ENCODE results near the gene CTNNBIP1. TPM values are rescaled to one million over a fixed set of nuclear protein-coding genes. Genes with fewer than 3 reads are reported as not detected.

The CTNNBIP1 gene
- total and polyA plus RNA-seq, 9 donors: 47.3 to 81.1 (median 58.7) TPM

GRCh38 chr1:9907441-9907840 lies 2.6 kb downstream of the CTNNBIP1 start:
- H3K36me3 ChIP-seq (ENCODE audit: control insufficient read depth, insufficient read depth, low read length): no peaks in the 10 kb centered on the region
- H3K27me3 ChIP-seq (ENCODE audit: control insufficient read depth, insufficient read depth, low read length): no peaks in the 10 kb centered on the region
- no peaks in the 10 kb centered on the region for H3K9me3 ChIP-seq (replicated peaks; ENCODE audit: control insufficient read depth, low read depth, low read length)
- no peak for DNase-seq
- 65% methylated on average over 5 of the region's 5 CpGs for WGBS (ENCODE audit: insufficient coverage)
- H3K27ac ChIP-seq (ENCODE audit: low read length): no peak overlapping the region
- peaks cover 28% of the 10 kb centered on the region for H3K4me1 ChIP-seq (ENCODE audit: control insufficient read depth, insufficient read depth, low read length)
- H3K4me3 ChIP-seq (ENCODE audit: low read length): no peak overlapping the region

DNA sequence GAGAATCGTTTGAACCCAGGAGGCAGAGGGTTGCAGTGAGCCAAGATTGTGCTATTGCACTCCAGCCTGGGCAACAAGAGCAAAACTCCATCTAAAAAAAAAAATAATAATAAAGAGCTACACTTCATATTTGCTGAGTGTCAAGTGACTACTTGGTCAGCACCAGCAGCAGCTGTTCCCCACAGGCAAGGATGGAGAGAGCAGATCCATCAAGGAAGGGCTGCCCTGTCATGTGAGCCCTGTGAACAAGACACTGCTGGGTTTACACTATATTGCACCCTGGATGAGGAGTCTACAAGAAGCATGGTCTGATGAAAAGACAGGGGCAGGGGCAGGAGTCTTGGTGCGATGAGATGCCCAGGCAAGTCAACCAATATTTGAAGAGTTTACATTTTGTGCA lies 3.6 kb downstream of the CTNNBIP1 start:
- no peak for DNase-seq
- Histone ChIP-seq H3K4me3 (ENCODE audit: low read length) (no peak overlapping the region), H3K27me3 (ENCODE audit: control insufficient read depth, insufficient read depth, low read length) (no peaks in the 10 kb centered on the region), H3K4me1 (ENCODE audit: control insufficient read depth, insufficient read depth, low read length) (peaks cover 35% of the 10 kb centered on the region), H3K36me3 (ENCODE audit: control insufficient read depth, insufficient read depth, low read length) (no peaks in the 10 kb centered on the region), H3K27ac (ENCODE audit: low read length) (no peak overlapping the region), H3K9me3 (replicated peaks; ENCODE audit: control insufficient read depth, low read depth, low read length) (no peaks in the 10 kb centered on the region)
- 89% methylated on average over 1 of the region's 2 CpGs for WGBS (ENCODE audit: insufficient coverage)

DNA sequence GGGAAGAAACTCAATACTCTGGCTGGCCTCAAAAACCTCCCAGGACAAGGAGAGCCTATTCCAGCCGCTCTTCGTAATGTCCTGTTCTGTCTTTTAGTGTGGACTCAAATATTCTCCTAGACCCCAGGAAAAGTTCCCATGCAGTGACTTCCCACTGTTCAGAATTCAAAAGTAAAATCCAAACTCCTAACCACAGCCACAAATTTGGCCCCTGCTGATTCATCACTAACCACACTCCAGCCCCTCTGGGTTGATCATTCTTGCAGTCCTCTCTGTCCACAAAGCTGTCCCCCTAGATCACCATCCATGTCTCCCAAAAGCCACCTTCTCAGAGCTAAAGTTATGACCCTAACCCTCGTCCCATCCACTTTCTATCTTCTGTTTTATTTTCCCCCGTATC lies 5.1 kb downstream of the CTNNBIP1 start:
- Histone ChIP-seq H3K4me3 (ENCODE audit: low read length) (no peak overlapping the region), H3K4me1 (ENCODE audit: control insufficient read depth, insufficient read depth, low read length) (peaks cover 37% of the 10 kb centered on the region), H3K27ac (ENCODE audit: low read length) (no peak overlapping the region), H3K36me3 (ENCODE audit: control insufficient read depth, insufficient read depth, low read length) (no peaks in the 10 kb centered on the region), H3K9me3 (replicated peaks; ENCODE audit: control insufficient read depth, low read depth, low read length) (no peaks in the 10 kb centered on the region), H3K27me3 (ENCODE audit: control insufficient read depth, insufficient read depth, low read length) (no peaks in the 10 kb centered on the region)
- no peak for DNase-seq
- 56% methylated on average over 4 of the region's 4 CpGs for WGBS (ENCODE audit: insufficient coverage)

DNA sequence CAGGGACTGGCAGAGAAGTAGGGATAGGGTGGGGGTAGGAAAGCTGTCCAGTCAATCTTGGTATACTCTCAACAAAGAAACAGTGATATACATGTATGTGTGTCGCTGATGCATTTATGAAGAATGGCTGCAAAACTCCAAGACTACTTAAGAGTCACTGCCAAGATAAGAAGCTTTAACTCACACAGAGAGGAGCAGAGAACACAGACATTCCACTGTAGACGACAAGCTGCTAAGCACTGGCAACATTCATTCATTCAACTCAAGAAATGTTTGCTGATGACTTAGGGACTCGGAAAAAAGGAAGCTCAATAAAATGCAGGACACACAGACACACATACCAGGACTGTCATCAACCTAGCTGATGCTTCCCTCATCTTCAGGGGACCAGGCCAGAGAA lies 5.5 kb downstream of the CTNNBIP1 start:
- Histone ChIP-seq H3K36me3 (ENCODE audit: control insufficient read depth, insufficient read depth, low read length) (no peaks in the 10 kb centered on the region), H3K4me1 (ENCODE audit: control insufficient read depth, insufficient read depth, low read length) (peaks cover 36% of the 10 kb centered on the region), H3K9me3 (replicated peaks; ENCODE audit: control insufficient read depth, low read depth, low read length) (no peaks in the 10 kb centered on the region), H3K27ac (ENCODE audit: low read length) (no peak overlapping the region), H3K4me3 (ENCODE audit: low read length) (no peak overlapping the region), H3K27me3 (ENCODE audit: control insufficient read depth, insufficient read depth, low read length) (no peaks in the 10 kb centered on the region)
- DNase-seq: no peak
- 50% methylated on average over 1 of the region's 3 CpGs for WGBS (ENCODE audit: insufficient coverage)

GRCh38 chr1:9903801-9904527 lies 6.1 kb downstream of the CTNNBIP1 start:
- 90% methylated on average over 4 of the region's 9 CpGs for WGBS (ENCODE audit: insufficient coverage)
- no peak overlapping the region for H3K4me3 ChIP-seq (ENCODE audit: low read length)
- H3K9me3 ChIP-seq (replicated peaks; ENCODE audit: control insufficient read depth, low read depth, low read length): no peaks in the 10 kb centered on the region
- H3K27ac ChIP-seq (ENCODE audit: low read length): no peak overlapping the region
- no peak for DNase-seq
- no peaks in the 10 kb centered on the region for H3K27me3 ChIP-seq (ENCODE audit: control insufficient read depth, insufficient read depth, low read length)
- no peaks in the 10 kb centered on the region for H3K36me3 ChIP-seq (ENCODE audit: control insufficient read depth, insufficient read depth, low read length)
- H3K4me1 ChIP-seq (ENCODE audit: control insufficient read depth, insufficient read depth, low read length): peaks cover 30% of the 10 kb centered on the region

GRCh38 chr1:9902060-9902452 lies 8.0 kb downstream of the CTNNBIP1 start:
- H3K27me3 ChIP-seq (ENCODE audit: control insufficient read depth, insufficient read depth, low read length): no peaks in the 10 kb centered on the region
- H3K27ac ChIP-seq (ENCODE audit: low read length): no peak overlapping the region
- DNase-seq: no peak
- peaks cover 26% of the 10 kb centered on the region for H3K4me1 ChIP-seq (ENCODE audit: control insufficient read depth, insufficient read depth, low read length)
- H3K9me3 ChIP-seq (replicated peaks; ENCODE audit: control insufficient read depth, low read depth, low read length): no peaks in the 10 kb centered on the region
- no peak overlapping the region for H3K4me3 ChIP-seq (ENCODE audit: low read length)
- WGBS (ENCODE audit: insufficient coverage): 56% methylated on average over 4 of the region's 6 CpGs
- no peaks in the 10 kb centered on the region for H3K36me3 ChIP-seq (ENCODE audit: control insufficient read depth, insufficient read depth, low read length)

DNA sequence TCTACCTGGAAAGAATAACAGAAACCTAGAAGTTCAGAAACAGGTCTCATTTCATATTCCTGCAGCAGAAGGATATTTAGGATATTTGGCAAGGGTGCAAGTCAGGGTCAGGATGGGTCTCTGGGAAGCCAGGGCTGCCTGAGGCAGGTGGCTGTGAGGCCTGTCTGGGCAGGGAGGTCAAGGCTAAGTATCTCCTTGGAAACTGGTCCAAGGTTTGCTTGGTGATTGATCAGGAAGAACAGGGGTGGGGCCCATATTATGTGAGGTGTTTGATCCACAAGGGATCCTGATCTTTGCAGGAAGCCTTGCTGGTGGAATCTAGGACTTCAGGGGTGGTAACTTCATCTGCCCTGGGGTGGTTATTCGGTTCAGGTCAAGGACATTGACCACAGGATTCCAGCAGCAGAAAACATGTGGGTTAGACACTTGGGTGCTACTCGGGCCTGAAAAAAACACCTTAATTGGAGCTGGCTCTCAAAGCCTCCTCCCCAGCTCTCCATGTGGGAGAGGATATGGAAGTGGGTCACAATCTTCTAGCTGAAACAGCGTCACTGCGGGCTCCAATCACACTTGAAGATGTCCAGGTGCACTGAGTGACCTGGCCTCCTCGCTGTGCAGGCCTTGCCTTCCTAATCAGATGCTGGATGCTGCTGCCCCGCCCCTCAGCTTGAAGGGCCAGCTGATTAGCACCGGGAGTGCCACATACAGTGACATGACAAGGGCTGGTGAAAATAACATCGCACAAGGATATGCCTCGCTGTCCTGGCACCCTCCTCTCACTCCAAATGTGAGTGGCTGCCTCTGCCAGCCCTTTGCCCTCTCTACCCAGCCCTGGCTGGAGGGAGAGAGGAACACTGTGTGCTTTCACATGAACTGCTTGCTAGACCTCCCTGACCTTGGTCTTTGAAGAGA lies 8.7 kb downstream of the CTNNBIP1 start:
- Histone ChIP-seq H3K27ac (ENCODE audit: low read length) (no peak overlapping the region), H3K36me3 (ENCODE audit: control insufficient read depth, insufficient read depth, low read length) (no peaks in the 10 kb centered on the region), H3K27me3 (ENCODE audit: control insufficient read depth, insufficient read depth, low read length) (no peaks in the 10 kb centered on the region), H3K4me1 (ENCODE audit: control insufficient read depth, insufficient read depth, low read length) (peaks cover 19% of the 10 kb centered on the region), H3K4me3 (ENCODE audit: low read length) (no peak overlapping the region), H3K9me3 (replicated peaks; ENCODE audit: control insufficient read depth, low read depth, low read length) (no peaks in the 10 kb centered on the region)
- WGBS (ENCODE audit: insufficient coverage): 71% methylated on average over 6 of the region's 9 CpGs
- no peak for DNase-seq

- H3K27ac ChIP-seq (ENCODE audit: low read length): no peak overlapping the region
- no peak overlapping the region for H3K4me3 ChIP-seq (ENCODE audit: low read length)
- H3K27me3 ChIP-seq (ENCODE audit: control insufficient read depth, insufficient read depth, low read length): no peaks in the 10 kb centered on the region
- no peaks in the 10 kb centered on the region for H3K36me3 ChIP-seq (ENCODE audit: control insufficient read depth, insufficient read depth, low read length)
- peaks cover 19% of the 10 kb centered on the region for H3K4me1 ChIP-seq (ENCODE audit: control insufficient read depth, insufficient read depth, low read length)
- peak; percentile 76 for DNase-seq
- H3K9me3 ChIP-seq (replicated peaks; ENCODE audit: control insufficient read depth, low read depth, low read length): no peaks in the 10 kb centered on the region
- 48% methylated on average over 8 of the region's 18 CpGs for WGBS (ENCODE audit: insufficient coverage)
Measured at GRCh38 chr1:9900142-9901043, 9.7 kb downstream of the CTNNBIP1 start.

DNA sequence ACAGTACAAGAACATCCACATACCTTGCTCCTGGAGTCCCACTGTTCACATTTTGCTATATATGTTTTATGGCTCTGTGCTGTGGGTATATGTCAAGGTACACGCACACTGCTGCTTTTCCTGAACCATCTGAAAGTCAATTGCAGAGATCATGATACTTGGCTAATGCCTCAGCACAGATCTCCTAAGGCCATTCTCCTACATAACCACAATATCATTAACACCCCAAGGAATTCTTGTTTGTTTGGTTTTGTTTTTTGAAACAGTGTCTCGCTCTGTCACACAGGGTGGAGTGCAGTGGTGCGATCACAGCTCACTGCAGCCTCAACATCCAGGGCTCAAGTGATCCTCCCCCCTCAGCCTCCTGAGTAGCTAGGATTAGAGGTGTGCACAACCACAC lies 16.0 kb downstream of the CTNNBIP1 start:
- Histone ChIP-seq H3K4me1 (ENCODE audit: control insufficient read depth, insufficient read depth, low read length) (peaks cover 24% of the 10 kb centered on the region), H3K9me3 (replicated peaks; ENCODE audit: control insufficient read depth, low read depth, low read length) (no peaks in the 10 kb centered on the region), H3K27ac (ENCODE audit: low read length) (no peak overlapping the region), H3K4me3 (ENCODE audit: low read length) (no peak overlapping the region), H3K36me3 (ENCODE audit: control insufficient read depth, insufficient read depth, low read length) (peaks cover 13% of the 10 kb centered on the region), H3K27me3 (ENCODE audit: control insufficient read depth, insufficient read depth, low read length) (no peaks in the 10 kb centered on the region)
- no CpG with 5 or more reads among the region's 3 CpGs for WGBS (ENCODE audit: insufficient coverage)
- no peak for DNase-seq

All from muscle of leg (tissue), 11 donors.